ENCODE results near the gene SLC36A2.

SLC36A2 gene

GRCh38 chr5:151363673-151364072 lies 16.3 kb upstream of the SLC36A2 start:
- no peak overlapping the region for H3K27ac ChIP-seq
- TF ChIP-seq ZFX (IDR thresholded peaks at IDR 0.05; ENCODE audit: borderline replicate concordance) (no peak), CTCF (IDR thresholded peaks at IDR 0.05) (no peak)

- TF ChIP-seq ZFX (IDR thresholded peaks at IDR 0.05; ENCODE audit: borderline replicate concordance): no peak
- TF ChIP-seq CTCF (IDR thresholded peaks at IDR 0.05): no peak
- no peak overlapping the region for H3K27ac ChIP-seq
These were observed 15.6 kb upstream of the SLC36A2 start for GRCh38 chr5:151362970-151363369.

GRCh38 chr5:151359391-151359790 lies 12.0 kb upstream of the SLC36A2 start:
- H3K27ac ChIP-seq: no peak overlapping the region
- TF ChIP-seq ZFX (IDR thresholded peaks at IDR 0.05; ENCODE audit: borderline replicate concordance): no peak
- no peak for TF ChIP-seq CTCF (IDR thresholded peaks at IDR 0.05)

GRCh38 chr5:151357792-151358191 lies 10.4 kb upstream of the SLC36A2 start:
- TF ChIP-seq CTCF (IDR thresholded peaks at IDR 0.05) (no peak), ZFX (IDR thresholded peaks at IDR 0.05; ENCODE audit: borderline replicate concordance) (no peak)
- peak overlapping the region; percentile 31; the same call in 1 of the 2 replicates for H3K27ac ChIP-seq

GRCh38 chr5:151357097-151357496 lies 9.7 kb upstream of the SLC36A2 start:
- TF ChIP-seq CTCF (IDR thresholded peaks at IDR 0.05): no peak
- TF ChIP-seq ZFX (IDR thresholded peaks at IDR 0.05; ENCODE audit: borderline replicate concordance): no peak
- peak overlapping the region; percentile 31; the same call in 1 of the 2 replicates for H3K27ac ChIP-seq

GRCh38 chr5:151351671-151352070 lies 4.3 kb upstream of the SLC36A2 start:
- no peak overlapping the region for H3K27ac ChIP-seq
- TF ChIP-seq CTCF (IDR thresholded peaks at IDR 0.05): no peak
- TF ChIP-seq ZFX (IDR thresholded peaks at IDR 0.05; ENCODE audit: borderline replicate concordance): no peak

- no peak for TF ChIP-seq CTCF (IDR thresholded peaks at IDR 0.05)
- no peak for TF ChIP-seq ZFX (IDR thresholded peaks at IDR 0.05; ENCODE audit: borderline replicate concordance)
These were observed 1.4 kb upstream of the SLC36A2 start for GRCh38 chr5:151348789-151349188.

More at GRCh38 chr5:151348789-151349188, 1.4 kb upstream of the SLC36A2 start:
- H3K27ac ChIP-seq: no peak overlapping the region
